Hepatic stellate cell (primary cell): ENCODE results near the gene BTBD2.

ENCODE experiments used
- DNase-seq: peaks from one replicate; pipeline ENCODE4 v3.0.0; 2011; ENCODE audit warnings: low spot score

The BTBD2 gene

GRCh38 chr19:2015608-2015950 is at the start of gene BTBD2:
Gene BTBD2 (minus strand): TSS chr19:2015714. CDS start chr19:2015703, 11 bp downstream.
- peak; percentile 51 for DNase-seq

DNA sequence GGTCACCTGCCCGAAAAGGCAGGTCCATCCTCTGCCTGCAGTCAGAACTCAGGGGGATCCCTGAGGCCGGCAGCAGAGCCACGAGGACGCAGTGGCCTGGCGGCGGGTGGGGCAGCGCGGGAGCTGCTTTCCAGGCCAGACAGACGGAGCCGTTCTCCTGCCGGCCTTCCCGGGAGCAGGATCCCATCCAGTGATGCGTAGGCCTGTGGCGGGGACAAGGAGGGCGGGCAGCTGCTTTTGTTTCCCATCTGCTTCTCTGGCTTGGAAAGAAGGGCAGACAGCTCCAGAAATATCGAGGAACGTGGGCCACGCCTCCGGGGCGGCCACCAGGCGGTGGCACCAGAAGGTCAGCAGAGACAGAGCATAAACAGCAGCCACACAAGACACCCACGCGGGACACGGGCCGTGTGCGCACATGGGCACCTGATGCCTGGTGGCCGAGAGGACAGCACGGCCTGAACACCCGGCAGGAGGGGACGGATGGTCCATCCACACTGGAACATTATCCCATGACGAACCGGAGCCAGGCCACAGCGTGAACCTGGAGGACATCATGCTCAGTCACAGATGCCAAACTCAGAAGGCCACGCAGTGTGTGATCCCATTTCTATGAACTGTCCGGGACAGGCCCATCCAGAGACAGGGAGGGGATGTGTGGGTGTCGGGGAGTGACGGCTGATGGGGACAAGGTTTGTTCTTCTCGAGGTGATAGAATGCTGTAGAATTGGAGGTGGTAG is 49.4 kb upstream of the BTBD2 start:
- DNase-seq: no peak

DNA sequence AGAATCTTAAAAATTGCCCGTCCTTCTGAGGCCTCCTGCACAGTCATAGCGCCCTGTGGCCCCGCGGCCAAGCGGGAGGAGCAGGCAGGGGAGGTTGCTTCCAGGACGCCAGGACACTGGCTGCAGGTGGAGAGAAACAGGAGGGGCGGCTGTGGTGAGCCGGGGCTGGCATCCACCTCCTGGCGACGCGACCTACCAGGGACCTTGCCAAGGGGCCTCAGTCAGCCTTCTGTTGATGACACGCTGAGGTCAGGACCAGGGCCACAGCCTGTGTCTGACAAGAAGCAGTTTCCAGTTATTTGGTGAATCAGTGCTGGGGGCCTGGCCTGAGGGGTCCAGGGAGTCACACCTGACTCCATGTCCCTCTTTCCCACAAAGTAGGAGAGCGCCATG is 48.9 kb upstream of the BTBD2 start:
- DNase-seq: no peak

GRCh38 chr19:2063824-2064223 is 48.3 kb upstream of the BTBD2 start:
- DNase-seq: no peak

DNA sequence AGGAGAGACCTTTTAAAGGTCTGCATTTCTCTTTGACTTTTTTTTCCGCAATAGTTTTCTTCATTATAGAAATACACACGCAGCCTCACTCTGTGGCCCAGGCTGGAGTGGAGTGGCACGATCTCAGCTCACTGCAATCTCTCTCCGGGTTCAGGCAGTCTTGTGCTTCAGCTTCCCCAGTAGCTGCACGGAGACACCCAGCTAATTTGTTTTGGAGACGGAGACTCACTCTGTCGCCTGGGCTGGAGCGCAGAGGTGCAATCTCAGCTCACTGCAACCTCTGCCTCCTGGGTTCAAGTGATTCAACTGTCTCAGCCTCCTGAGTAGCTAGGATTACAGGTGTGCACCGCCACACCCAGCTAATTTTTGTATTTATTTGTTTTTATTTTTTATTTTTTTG is 47.3 kb upstream of the BTBD2 start:
- DNase-seq: no peak

DNA sequence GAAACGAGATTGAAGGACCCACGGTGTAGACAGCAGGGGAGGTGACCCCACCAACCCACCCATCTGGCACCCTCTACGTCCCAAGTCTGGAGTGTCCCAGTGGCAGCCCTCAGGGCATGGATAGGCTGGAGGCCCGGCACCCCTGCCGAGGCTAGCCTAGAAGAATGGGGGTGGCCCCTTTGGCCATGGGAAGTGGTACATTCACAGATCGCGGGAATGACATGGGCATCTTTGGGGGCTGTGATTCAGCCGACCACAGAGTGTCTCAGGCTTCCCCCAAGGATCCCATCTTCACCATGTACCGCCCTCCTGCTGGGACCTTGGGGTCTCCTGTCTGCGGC is 46.8 kb upstream of the BTBD2 start:
- no peak for DNase-seq

DNA sequence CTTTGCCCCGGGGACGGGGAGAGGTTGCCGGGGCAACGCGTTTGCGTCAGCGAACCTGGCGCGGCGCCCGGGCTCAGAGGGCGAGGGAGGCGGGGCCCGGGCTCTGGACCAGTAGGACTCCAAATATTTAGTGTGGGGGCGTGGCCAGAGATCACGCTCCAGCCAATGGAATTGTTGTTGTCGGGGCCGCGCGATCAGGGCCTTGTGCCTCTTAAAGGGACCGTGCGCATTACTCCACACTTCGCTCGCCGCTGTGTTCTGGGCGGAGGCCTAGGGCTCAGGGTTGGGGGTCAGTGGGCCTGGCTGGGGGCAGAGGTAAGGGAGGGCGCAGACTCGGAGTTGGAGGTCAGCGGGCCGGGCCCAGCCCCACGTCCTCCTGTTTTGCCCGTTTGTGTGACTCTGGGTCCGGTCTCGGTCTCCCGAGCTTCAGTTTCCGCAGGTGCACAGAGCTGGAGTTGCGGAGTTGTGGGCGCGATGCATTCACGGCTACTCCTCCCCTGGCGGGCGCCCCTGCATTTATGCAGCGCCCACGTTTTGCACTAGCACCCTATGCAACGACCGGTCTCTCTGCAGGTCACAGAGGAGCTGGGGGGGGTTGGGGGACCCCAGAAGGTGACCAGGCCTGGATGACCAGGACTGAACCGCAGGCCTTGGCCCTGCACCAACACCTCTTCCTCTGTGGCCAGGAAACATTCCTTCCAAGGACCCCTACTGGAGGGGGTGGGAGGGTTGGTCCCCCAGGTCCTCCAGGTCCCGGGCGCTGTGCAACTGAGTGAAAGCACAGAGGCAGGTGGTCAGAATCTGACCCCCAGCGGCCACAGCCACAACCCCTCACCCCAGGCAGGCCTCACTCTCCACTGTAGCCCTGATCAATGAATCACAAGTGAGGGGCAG is 46.2 kb upstream of the BTBD2 start:
- DNase-seq: peak; percentile 99

GRCh38 chr19:2060884-2061494 is 45.5 kb upstream of the BTBD2 start:
- peak; percentile 84 for DNase-seq

DNA sequence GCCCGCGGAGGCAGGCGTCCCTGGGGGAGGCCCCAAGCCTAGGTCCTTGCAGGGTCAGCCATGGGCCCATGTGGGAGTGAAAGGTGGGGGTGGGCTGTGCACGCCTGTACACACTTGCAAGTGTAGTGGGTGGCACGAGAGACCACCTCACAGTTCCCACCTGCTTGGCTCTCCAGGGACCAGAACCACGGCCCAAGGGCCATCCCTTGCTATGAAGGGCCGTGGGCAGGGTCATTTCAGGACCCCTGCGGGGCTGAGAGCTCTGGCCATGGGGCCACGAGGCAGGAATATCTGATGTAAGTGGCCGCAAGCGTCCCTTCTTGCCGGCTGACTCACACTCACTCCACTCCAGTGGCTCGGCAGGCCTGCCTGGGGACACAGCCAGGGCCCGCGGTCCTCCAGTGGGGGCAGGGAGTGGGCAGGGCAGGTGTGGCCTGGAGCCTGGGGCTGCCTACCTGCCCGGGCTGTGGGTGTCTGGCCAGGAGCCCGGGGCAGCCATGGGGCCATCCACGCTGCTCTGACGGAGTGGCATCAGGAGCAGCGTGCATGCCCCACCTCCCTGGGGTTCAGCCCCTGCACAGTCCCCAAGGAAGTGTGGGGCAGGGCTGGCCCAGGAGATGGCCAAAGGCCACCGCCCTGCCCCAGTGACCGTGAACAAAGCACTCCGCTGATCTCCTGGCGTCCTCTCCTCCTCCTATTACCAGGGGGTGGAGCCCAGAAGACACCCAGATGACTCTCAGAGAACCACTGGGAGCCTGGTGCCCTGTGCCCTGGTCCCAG is 44.1 kb upstream of the BTBD2 start:
- peak; percentile 79 for DNase-seq

GRCh38 chr19:2058570-2059421 is 43.3 kb upstream of the BTBD2 start:
- no peak for DNase-seq

DNA sequence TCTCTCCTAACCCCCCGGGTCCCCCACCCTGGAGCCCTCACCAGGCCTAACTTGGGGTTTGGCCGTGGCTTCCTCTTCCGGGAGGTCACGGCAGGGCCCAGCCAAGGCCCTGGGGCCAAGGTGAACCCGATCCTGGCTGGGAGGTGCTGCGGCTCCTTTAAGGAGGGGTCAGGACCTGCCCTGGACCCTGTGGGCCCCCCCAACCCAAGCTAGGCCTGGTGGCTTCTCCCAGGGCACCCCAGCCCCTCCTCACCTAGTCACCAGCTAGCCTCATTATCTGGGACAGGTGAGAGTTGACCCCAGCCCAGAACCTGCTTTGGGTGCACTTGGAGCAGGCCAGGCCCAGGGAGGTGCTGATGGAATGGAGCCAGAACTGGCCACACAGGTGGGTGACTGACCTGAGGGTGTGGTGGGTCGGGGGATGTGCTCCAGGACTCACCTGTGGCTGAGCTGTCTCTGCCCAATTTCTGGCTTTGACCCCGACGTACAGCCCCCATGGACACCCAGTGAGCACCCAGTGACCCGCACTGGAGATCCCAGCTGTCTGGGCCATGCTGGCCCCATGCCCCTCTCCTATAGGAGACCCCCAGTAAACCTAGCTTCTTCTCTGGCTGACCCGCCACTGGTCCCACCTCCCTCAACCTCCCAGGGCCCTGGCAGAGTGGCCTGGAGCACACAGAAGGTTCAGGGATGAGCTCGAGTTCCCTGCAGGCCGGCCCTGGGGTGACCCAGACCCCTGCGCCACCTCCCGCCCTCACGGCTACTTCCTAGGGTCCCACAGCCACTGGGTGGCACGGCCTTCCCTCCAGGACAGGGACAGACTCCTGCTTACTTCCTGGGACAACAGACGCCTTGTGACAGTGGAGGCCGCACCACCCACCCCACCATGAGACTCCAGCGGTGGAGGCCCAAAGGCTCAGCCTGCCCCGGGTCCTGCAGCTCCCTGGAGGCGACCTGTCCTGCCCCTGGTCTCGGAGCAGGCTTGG is 42.3 kb upstream of the BTBD2 start:
- DNase-seq: no peak

- DNase-seq: no peak
Observed at GRCh38 chr19:2056837-2057192, 41.3 kb upstream of the BTBD2 start.

DNA sequence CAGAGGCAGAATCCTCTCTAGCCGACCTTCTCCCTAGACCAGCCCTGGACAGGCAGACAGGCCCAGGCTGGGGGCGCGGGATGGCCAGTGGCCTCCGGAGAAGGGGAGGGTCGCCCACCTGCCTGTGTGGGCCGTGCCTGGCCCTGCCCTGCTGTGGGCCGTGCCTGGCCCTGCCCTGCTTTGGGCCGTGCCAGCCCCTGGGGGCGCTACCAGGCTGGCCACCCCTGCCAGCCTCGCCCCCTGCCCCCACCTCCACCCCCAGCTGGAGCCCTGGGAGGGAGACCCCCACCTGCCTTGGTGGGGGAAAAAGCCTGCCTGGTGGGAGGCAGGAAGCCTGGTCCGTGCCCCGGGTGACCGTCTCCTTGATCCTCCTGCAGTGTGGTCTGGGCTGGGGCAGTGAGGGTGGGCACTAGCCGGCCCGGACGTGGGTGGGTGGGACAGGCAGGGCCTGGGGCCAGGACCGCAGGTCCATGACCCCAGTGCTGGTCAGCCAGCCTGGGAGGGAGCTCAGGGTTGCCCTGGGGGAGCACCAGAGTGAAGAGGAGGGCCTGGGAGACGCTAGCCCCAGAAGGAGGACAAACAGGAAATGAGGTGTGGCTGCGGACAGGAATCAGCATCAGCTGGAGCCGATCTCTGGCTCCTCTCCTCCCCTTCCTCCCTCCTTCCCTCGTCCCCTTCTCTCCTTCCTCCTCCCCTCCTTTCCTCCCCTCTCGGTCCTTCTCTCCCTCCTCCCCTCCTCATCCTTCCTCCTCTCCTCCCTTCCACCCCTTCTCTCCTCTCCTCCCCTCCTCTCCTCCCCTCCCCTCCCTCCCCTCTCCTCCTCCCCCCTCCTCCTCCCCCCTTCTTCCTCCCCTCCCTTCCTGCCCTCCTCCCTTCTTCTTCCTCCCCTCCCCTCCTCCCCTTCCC is 40.7 kb upstream of the BTBD2 start:
- no peak for DNase-seq

DNA sequence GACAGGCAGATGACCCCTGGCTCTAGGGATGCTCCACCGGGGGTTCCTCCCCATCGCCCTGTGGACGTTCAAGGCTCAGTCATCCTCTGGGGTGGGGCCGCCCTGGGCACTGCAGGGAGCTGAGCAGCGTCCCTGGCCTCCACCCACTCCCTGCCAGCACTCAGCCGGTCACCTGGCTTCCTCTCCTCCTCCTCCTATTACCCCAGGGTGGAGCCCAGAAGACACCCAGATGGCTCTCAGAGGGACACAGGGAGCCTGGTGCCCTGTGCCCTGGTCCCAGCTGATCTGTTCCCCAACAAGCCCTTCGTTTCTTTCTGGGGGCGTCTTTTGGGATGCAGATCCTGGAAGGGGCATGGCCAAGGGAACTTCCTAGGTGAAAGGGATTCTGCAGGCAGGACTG is 39.2 kb upstream of the BTBD2 start:
- no peak for DNase-seq

- DNase-seq: no peak
Observed at GRCh38 chr19:2053601-2054389, 38.3 kb upstream of the BTBD2 start.

GRCh38 chr19:2051773-2052704 is 36.5 kb upstream of the BTBD2 start:
- no peak for DNase-seq
